Activated CD4-positive, alpha-beta T cell treated with anti-CD3 and anti-CD28 coated beads, Interleukin-2, amount 10 ng/mL, durations not matched to agents 7 days and 5 days (primary cell): Measurements from ENCODE around the gene TMEM17. TPM values are rescaled to one million over a fixed set of nuclear protein-coding genes. Genes with fewer than 3 reads are reported as not detected.
"Not testable (repeated sequence)": the region's sequence is repeated elsewhere in the genome, so short reads cannot be mapped to it uniquely, and the experiment has no call there.

Experiments
- CTCF ChIA-PET: fragments of 350-600 bp; sonication (Branson Sonifier 250); formaldehyde crosslinking; loops from one replicate; lab custom pipeline; 2021; ENCODE audit warnings: antibody characterized with exemption; lab: Charles Lee
- POLR2A ChIA-PET: fragments of 350-600 bp; sonication (Branson Sonifier 250); formaldehyde crosslinking; loops from one replicate; lab custom pipeline; 2021; ENCODE audit warnings: antibody characterized with exemption; lab: Charles Lee
- DNase-seq: peaks from one replicate; pipeline ENCODE4 v3.0.0-alpha.2; 2020
- H3K27ac Mint-ChIP-seq: one replicate; pipeline ENCODE4 v1.8.0; 2021; ENCODE audit warnings: mild to moderate bottlenecking, moderate library complexity, mixed read lengths
- H3K27me3 Mint-ChIP-seq: one replicate; pipeline ENCODE4 v1.8.0; 2021; ENCODE audit warnings: mixed read lengths
- H3K36me3 Mint-ChIP-seq: one replicate; pipeline ENCODE4 v1.8.0; 2021; ENCODE audit warnings: low read depth, mixed read lengths
- H3K4me1 Mint-ChIP-seq: one replicate; pipeline ENCODE4 v1.8.0; 2021; ENCODE audit warnings: mixed read lengths
- H3K4me3 Mint-ChIP-seq: one replicate; pipeline ENCODE4 v1.8.0; 2021; ENCODE audit warnings: mild to moderate bottlenecking, moderate library complexity, mixed read lengths
- H3K9me3 Mint-ChIP-seq: one replicate; pipeline ENCODE4 v1.8.0; 2021; ENCODE audit warnings: mixed read lengths
- total RNA-seq, 2 experiments: library from RNA; stranded (reverse); gene quantifications; one replicate each; pipeline ENCODE4 v1.2.3, GENCODE V29; 2021

Gene TMEM17
- total RNA-seq, 2 experiments from 2014 or later: not detected

DNA sequence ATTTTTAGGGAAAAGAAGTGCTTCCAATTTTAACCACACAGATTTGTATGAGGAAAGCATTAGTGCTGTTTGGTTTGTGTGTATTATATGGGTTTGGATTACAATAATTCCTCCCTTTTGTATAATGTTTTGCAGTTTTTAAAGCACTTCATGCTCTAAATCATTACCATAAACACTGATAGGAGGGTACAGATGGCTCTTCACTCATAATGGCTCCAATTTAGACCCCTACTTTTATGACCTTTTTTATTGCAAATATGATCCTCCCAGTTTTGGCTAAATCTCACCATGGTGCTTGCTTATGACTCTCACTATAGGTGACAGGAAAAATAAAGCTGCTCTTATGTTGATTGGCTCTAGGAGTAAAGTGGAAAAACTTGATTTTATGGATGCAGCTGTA lies 23.8 kb upstream of the TMEM17 start:
- Mint-ChIP-seq H3K4me3 (no peak overlapping the region), H3K27me3 (peaks cover 8% of the 10 kb centered on the region), H3K4me1 (no peaks in the 10 kb centered on the region), H3K27ac (no peak overlapping the region), H3K9me3 (peaks cover 6% of the 10 kb centered on the region), H3K36me3 (no peaks in the 10 kb centered on the region)
- CTCF ChIA-PET: no interaction called here
- DNase-seq: no peak
- POLR2A ChIA-PET: no interaction called here

DNA sequence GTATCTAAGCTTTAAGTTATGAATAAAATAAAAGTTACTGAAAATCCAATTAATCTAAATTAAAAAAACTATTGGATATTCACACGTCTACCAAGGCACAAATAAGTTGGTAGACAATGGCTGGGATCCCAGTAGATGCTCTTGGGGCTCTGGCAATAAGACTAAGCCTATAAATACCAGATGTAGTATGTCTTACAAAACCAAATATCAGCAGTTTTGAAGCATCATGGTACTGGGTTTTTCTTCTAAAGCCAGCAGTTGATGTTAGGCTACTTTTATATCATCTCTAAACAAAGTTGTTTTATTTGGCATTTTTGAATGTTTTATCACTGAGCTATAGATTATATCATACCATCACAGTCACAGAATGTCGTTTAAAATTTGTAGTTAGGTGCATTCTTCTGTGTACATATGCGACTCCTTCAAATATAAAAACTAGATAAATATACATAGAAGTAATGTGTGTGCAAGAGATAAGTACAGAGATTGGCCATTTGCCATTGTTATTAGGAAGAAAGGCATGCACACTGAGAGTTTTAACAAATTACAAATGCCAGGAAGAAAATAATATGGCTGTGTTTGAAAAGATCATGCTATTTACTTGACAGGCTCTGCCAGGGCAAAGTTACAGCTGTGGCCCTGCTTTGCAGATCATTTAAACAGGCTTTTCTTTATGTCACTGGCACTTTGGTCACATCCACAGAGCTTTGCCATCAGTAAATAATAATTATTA lies 21.6 kb upstream of the TMEM17 start:
- CTCF ChIA-PET: no interaction called here

DNA sequence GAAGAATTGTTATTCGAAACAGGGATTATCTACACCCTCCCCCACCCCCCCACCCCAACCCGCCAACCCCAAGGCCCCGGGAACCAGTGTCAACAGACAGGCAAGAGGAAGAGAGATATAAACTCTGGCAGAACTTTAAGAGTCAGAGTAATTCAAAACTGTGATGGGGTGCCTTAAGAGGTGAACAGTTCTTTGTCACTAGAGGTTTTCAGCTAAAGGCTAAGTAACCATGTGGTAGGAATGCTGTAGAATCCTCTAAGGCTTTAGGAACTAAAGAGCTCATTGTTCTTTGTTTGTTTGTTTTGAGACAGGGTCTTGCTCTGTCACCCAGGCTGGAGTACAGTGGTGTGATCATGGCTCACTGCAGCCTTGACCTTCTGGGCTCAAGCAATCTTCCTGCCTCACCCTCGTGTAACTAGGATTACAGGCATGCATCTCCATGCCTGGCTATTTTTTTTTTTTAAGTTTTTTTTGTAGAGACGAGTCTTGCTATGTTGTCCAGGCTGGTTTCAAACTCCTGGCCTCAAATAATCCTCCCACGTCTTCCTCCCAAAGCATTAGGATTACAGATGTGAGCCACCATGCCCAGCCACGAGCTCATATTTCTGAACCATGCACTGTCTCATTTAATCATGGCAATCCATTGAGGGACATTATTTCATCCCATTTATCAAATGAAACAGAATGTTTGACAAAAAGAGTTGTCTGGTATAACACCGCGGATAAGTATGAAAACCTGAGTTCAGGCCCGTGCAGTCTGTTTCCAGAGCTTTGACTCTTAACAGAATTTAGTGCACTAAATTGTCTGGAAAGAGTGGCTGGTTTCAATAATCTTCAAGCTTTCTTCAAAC lies 20.8 kb upstream of the TMEM17 start:
- no peak overlapping the region for H3K4me3 Mint-ChIP-seq
- CTCF ChIA-PET: no interaction called here
- DNase-seq: no peak
- peaks cover 11% of the 10 kb centered on the region for H3K27me3 Mint-ChIP-seq
- no peaks in the 10 kb centered on the region for H3K36me3 Mint-ChIP-seq
- H3K27ac Mint-ChIP-seq: no peak overlapping the region
- POLR2A ChIA-PET: no interaction called here
- H3K4me1 Mint-ChIP-seq: no peaks in the 10 kb centered on the region
- no peaks in the 10 kb centered on the region for H3K9me3 Mint-ChIP-seq

More for the DNA sequence above, 21.6 kb upstream of the TMEM17 start:
- Mint-ChIP-seq H3K27ac (no peak overlapping the region), H3K4me3 (no peak overlapping the region), H3K9me3 (no peaks in the 10 kb centered on the region), H3K27me3 (peaks cover 8% of the 10 kb centered on the region), H3K36me3 (no peaks in the 10 kb centered on the region), H3K4me1 (no peaks in the 10 kb centered on the region)
- POLR2A ChIA-PET: no interaction called here
- no peak for DNase-seq

DNA sequence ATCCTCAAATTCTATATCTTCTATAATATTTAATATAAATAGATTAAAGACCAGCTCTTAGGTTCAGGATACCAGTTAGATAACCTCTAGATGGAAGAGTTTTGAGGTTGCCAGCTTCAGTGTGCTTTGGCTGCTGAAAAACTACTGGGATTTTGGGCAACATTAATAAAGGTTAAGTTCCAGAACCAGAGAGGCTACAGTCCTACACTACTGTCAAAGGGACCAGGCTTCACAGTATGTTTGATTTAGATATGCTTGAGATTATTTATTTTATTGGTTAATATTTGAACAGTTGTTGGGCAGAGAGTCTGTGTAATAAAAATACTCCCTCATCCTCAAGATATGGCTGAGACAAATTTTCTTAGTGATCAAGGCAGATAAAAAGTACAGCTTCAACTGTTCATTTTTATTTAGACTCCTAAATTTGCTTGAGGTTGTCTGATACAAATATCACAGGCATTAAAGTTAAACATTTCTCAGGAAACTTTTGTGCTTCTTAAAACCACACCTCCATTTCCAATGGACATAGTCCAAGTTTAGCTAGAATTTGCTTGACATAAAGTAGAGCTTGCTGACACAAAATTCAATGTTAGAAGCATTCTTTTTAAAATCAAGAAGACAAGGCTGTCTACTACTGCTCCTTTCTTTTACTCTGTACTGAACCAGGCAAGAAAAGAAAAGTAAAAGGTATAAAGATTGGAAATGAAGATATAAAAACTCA lies 19.7 kb upstream of the TMEM17 start:
- Mint-ChIP-seq H3K9me3 (no peaks in the 10 kb centered on the region), H3K36me3 (no peaks in the 10 kb centered on the region), H3K4me1 (no peaks in the 10 kb centered on the region), H3K27me3 (peaks cover 11% of the 10 kb centered on the region), H3K27ac (no peak overlapping the region), H3K4me3 (no peak overlapping the region)
- POLR2A ChIA-PET: no interaction called here
- CTCF ChIA-PET: no interaction called here
- DNase-seq: no peak

DNA sequence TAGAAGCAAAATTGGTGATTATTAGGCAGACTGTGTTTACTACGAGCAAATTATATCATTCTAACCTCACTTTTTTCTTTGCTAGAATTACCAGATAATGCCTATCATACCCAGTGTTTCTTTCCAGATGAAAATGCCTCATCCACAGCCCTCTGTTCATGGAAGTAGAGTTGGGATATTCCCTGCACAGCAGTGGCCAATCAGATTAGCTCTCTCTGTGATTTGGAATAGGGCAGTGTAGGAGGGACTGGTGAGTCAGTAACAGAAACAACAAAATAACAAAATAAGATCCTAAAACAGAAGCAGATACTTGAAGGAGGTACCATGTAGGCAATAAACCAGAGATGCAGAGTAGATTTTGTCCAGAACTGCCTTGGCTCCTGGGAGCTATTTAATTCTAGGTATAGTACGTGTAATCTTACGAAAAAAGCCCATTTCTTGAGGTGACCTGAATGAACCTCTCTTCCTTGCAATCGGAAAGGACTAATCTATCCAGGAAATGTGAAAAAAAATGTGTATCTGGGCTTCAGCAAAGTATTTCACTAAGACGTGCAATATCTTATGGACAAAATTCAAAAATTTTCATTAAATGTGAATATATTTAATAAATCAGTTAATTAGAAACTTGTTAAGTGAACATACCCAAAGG lies 18.4 kb upstream of the TMEM17 start:
- H3K9me3 Mint-ChIP-seq: no peaks in the 10 kb centered on the region
- H3K36me3 Mint-ChIP-seq: no peaks in the 10 kb centered on the region
- CTCF ChIA-PET: no interaction called here
- no peaks in the 10 kb centered on the region for H3K4me1 Mint-ChIP-seq
- no peak for DNase-seq
- H3K27ac Mint-ChIP-seq: no peak overlapping the region
- peaks cover 14% of the 10 kb centered on the region for H3K27me3 Mint-ChIP-seq
- no peak overlapping the region for H3K4me3 Mint-ChIP-seq
- POLR2A ChIA-PET: no interaction called here

DNA sequence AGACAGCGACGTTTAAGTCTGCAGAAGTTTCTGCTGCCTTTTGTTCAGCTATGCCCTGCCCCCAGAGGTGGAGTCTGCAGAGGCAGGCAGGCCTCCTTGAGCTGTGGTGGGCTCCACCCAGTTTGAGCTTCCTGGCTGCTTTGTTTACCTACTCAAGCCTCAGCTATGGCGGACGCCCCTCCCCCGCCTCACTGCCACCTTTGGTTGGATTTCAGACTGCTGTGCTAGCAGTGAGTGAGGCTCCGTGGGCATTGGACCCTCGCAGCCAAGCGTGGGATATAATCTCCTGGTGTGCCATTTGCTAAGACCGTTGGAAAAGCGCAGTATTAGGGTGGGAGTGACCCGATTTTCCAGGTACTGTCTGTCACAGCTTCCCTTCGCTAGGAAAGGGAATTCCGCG lies 15.1 kb upstream of the TMEM17 start:
- H3K27me3 Mint-ChIP-seq, H3K27ac Mint-ChIP-seq, H3K36me3 Mint-ChIP-seq, POLR2A ChIA-PET, H3K4me3 Mint-ChIP-seq, H3K4me1 Mint-ChIP-seq, CTCF ChIA-PET, DNase-seq, H3K9me3 Mint-ChIP-seq: not testable (repeated sequence)

DNA sequence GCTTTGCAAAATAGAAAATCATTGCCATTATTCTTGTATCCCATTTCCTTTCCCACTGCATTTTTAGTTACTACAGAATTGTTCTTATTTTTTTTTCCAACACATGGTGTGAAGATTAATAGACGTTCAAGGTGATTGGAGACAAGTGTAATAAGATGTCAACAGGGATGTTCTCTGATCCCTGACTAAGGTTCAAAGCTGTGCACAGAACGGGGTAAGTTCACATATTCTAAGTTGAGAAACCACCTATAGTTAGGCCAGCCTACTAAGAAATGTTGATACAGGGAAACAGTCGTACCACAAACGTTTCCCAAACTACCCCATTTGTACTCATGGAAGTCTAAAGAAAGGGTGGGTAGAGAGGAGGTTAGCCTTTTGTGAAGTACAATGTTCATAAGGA lies 6.4 kb upstream of the TMEM17 start:
- DNase-seq: no peak
- Mint-ChIP-seq H3K36me3 (no peaks in the 10 kb centered on the region), H3K27me3 (peaks cover 21% of the 10 kb centered on the region), H3K9me3 (no peaks in the 10 kb centered on the region), H3K27ac (no peak overlapping the region), H3K4me1 (no peaks in the 10 kb centered on the region), H3K4me3 (no peak overlapping the region)
- CTCF ChIA-PET: no interaction called here
- POLR2A ChIA-PET: no interaction called here

DNA sequence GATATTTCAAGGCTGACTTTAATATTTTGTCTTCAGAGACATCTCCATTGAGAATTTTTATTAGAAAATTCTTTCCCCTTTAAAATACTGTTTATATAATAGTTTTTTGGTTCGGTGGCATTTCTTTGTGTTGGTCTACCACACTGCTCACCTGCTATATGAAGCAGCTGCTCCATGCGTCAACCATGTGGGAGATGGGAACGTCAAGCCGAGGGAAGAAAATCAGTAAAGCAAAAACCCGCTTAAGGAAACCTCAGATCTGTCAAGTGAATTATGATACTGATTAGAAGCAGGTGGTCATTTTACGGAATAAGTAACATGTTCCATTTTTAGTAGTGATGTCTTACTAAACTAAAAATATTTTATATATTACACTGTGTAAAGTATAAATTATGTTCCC lies 5.6 kb upstream of the TMEM17 start:
- H3K36me3 Mint-ChIP-seq: no peaks in the 10 kb centered on the region
- H3K27ac Mint-ChIP-seq: no peak overlapping the region
- ChIA-PET CTCF (no interaction called here), POLR2A (no interaction called here)
- H3K27me3 Mint-ChIP-seq: peaks cover 23% of the 10 kb centered on the region
- no peak for DNase-seq
- H3K4me1 Mint-ChIP-seq: no peaks in the 10 kb centered on the region
- H3K4me3 Mint-ChIP-seq: no peak overlapping the region
- no peaks in the 10 kb centered on the region for H3K9me3 Mint-ChIP-seq

DNA sequence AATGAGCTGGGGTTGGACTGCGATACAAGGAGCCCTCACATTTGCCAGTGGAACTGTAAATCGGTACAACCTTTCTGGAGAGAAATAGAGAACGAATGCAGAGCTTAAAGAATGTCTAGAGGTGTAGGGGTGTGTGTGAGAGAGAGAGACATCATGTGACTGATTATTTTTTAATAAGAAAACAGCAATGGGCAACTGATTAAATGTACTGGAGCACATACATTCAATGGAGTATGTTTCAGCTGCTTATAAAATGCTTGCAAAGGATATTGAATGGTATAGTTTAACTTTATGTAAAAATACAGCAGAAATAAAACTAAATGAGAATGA lies 391 bp upstream of the TMEM17 start:
- no peaks in the 10 kb centered on the region for H3K9me3 Mint-ChIP-seq
- H3K4me3 Mint-ChIP-seq: peak overlapping the region; percentile 66
- peaks cover 8% of the 10 kb centered on the region for H3K4me1 Mint-ChIP-seq
- ChIA-PET CTCF (no interaction called here), POLR2A (no interaction called here)
- peaks cover 26% of the 10 kb centered on the region for H3K27me3 Mint-ChIP-seq
- H3K36me3 Mint-ChIP-seq: no peaks in the 10 kb centered on the region
- no peak for DNase-seq
- no peak overlapping the region for H3K27ac Mint-ChIP-seq

DNA sequence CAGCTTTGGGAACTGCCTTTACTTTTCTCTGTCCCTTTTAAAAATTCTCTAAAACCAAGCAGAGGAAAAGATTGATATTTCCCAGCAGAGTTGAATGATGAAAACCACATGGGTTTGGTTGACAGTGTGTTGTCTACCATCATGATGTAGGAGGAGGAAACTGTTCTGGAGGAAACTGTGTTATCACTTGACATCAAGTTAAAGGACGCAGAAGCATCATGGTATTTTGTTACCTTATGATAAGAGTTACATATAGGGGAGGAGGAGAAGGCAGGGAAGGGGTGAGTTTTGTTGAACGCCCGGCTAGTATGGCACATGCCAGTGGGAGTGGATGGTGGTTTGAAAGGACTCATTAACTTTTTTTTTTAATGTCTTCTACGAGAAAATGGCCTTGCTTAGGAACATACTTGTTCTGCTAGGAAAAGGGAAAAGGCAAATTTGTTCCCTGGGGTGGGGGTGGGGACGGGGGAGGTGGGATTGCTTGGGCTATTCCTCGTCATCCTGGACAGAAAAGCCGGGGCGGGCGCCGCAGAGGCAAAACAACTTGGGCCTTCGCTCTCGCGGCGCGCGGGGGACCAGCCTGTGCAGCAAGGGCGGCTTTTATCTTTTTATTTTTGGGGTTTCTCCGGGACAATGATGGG lies 766 bp downstream of the TMEM17 start:
- H3K27ac Mint-ChIP-seq: no peak overlapping the region
- H3K4me3 Mint-ChIP-seq: peak overlapping the region; percentile 67
- CTCF ChIA-PET: no interaction called here
- H3K4me1 Mint-ChIP-seq: peaks cover 8% of the 10 kb centered on the region
- no peaks in the 10 kb centered on the region for H3K9me3 Mint-ChIP-seq
- no peak for DNase-seq
- H3K36me3 Mint-ChIP-seq: no peaks in the 10 kb centered on the region
- H3K27me3 Mint-ChIP-seq: peaks cover 26% of the 10 kb centered on the region
- POLR2A ChIA-PET: no interaction called here

DNA sequence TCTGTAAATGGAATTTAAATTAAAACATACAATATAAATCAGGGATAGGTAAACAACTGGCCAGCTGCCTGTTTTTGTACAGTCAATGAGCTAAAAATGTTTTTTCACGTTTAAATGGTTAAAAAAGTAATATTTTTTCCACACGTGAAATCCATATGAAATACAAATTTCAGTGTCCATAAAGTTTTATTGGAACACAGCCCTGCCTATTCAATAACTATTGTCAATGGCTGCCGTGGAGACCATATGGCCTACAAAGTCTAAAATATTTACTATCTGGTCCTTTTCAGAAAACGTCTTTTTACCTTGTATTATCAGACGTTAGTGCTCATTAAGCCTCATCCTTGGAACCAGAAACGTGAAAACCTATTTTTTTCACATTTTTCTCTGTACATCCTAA lies 1.3 kb downstream of the TMEM17 start:
- Mint-ChIP-seq H3K9me3 (no peaks in the 10 kb centered on the region), H3K27me3 (peaks cover 28% of the 10 kb centered on the region), H3K36me3 (no peaks in the 10 kb centered on the region), H3K4me3 (no peak overlapping the region), H3K27ac (no peak overlapping the region), H3K4me1 (peaks cover 8% of the 10 kb centered on the region)
- ChIA-PET POLR2A (no interaction called here), CTCF (no interaction called here)
- DNase-seq: no peak

DNA sequence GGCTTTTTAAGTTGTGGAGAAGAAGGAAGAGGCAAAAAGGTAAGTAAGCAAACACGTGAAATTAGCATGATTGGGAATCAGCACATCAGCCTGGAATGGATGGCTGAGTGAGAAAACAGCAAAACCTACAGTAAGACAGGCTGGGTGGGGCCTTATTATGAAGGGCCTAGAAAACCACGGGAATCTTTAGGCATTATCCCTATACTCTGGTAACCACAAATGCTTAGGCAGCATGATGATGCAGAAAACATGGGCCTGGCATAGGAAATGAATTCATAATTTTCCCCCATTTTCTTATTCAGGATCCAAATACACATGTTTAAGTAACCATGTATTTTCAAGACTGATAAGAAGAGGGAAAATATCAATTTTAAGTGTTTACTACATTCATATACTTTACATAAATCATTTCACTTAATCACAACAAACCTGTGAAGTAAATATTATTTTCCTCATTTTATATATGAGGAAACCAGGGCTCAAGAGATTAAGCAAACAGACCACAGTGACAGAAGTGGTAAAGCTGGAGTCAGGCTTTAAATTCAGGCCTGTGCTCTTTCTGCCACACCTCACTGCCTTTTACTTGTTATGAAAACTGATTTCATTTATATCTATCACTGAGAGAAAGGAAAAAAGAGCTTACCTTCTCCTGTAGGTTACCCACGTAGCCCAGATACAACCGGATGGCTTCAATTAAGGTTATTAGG lies 4.0 kb downstream of the TMEM17 start:
- no peaks in the 10 kb centered on the region for H3K9me3 Mint-ChIP-seq
- no peak for DNase-seq
- H3K27ac Mint-ChIP-seq: no peak overlapping the region
- no peaks in the 10 kb centered on the region for H3K36me3 Mint-ChIP-seq
- no peak overlapping the region for H3K4me3 Mint-ChIP-seq
- POLR2A ChIA-PET: interaction anchor here (0.7 kb wide), 1 partner anchor 443 kb away, joined by 3 read pairs; no protein-coding TSS in a partner anchor
- peaks cover 14% of the 10 kb centered on the region for H3K27me3 Mint-ChIP-seq
- peaks cover 8% of the 10 kb centered on the region for H3K4me1 Mint-ChIP-seq
- CTCF ChIA-PET: no interaction called here
